Measurements from ENCODE around the gene MDM4. TPM values are rescaled to one million over a fixed set of nuclear protein-coding genes. Genes with fewer than 3 reads are reported as not detected.

Gene MDM4
- total RNA-seq, 1 experiment from 2014 or later: 56.5 TPM

- BruUV-seq (replicated peaks): no TSS peak
- no peaks in the 10 kb centered on the region for H3K27me3 ChIP-seq (replicated peaks; ENCODE audit: control insufficient read depth, insufficient read depth, low read length)
- H3K9me3 Mint-ChIP-seq (ENCODE audit: unreplicated experiment): no peaks in the 10 kb centered on the region
- DNase-seq: no peak
- no peak overlapping the region for H3K4me3 Mint-ChIP-seq (ENCODE audit: unreplicated experiment)
- POLR2A ChIA-PET: no interaction called here
- no peak for TF ChIP-seq CTCF (IDR thresholded peaks at IDR 0.05; ENCODE audit: insufficient read depth in 1 of 2, low read depth in 1 of 2, low read length in 1 of 2, severe bottlenecking in 1 of 2, unreplicated experiment in 1 of 2)
- no peaks in the 10 kb centered on the region for H3K4me1 Mint-ChIP-seq (ENCODE audit: low read depth, unreplicated experiment)
- CTCF ChIA-PET: interaction anchor here (0.6 kb wide), 1 partner anchor 1884 kb away, joined by 5 read pairs; no protein-coding TSS in a partner anchor
- H3K36me3 Mint-ChIP-seq (ENCODE audit: insufficient read depth, unreplicated experiment): peaks cover 5% of the 10 kb centered on the region
- no peaks in the 10 kb centered on the region for H3K9me3 ChIP-seq
- H3K27me3 Mint-ChIP-seq (ENCODE audit: insufficient read depth, unreplicated experiment): peaks cover 2% of the 10 kb centered on the region
- no peaks in the 10 kb centered on the region for H3K36me3 ChIP-seq (ENCODE audit: control insufficient read depth, insufficient read depth, low read length)
- H3K4me1 ChIP-seq: no peaks in the 10 kb centered on the region
- H3K27ac Mint-ChIP-seq (ENCODE audit: unreplicated experiment): no peak overlapping the region
- intact Hi-C loops (cut with micrococcal nuclease; ENCODE audit: unreplicated experiment): no loop called here
- H3K4me3 ChIP-seq (ENCODE audit: low read depth, low read length): no peak overlapping the region
Observed at GRCh38 chr1:204600203-204600602, 84.0 kb downstream of the MDM4 start.

DNA sequence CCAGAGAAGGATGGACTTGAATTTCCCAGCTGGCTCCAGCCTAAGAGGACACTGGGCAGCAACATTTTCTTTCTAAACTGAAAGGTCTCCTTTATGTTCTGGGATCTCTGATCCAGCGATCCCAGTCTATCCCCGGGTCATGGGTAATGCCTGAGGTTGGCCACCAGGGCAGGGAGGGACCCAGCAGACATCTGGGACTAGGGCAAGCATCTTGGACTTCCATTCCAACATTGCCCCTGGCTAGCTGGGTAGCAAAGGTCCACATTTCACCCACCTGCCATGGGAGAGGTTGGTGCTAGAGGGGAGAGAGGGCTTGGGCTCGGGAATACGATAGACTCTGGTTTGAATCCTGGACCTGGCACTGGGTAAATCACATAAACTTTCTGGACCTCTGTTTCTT, 84.8 kb downstream of the MDM4 start:
- peak in 1 of 2 experiments; percentile 22 for TF ChIP-seq CTCF (IDR thresholded peaks at IDR 0.05; ENCODE audit: insufficient read depth in 1 of 2, low read depth in 1 of 2, low read length in 1 of 2, severe bottlenecking in 1 of 2, unreplicated experiment in 1 of 2)
- Mint-ChIP-seq H3K36me3 (ENCODE audit: insufficient read depth, unreplicated experiment) (peaks cover 5% of the 10 kb centered on the region), H3K4me3 (ENCODE audit: unreplicated experiment) (no peak overlapping the region), H3K27me3 (ENCODE audit: insufficient read depth, unreplicated experiment) (peaks cover 2% of the 10 kb centered on the region), H3K27ac (ENCODE audit: unreplicated experiment) (no peak overlapping the region), H3K9me3 (ENCODE audit: unreplicated experiment) (no peaks in the 10 kb centered on the region), H3K4me1 (ENCODE audit: low read depth, unreplicated experiment) (no peaks in the 10 kb centered on the region)
- no TSS peak for BruUV-seq (replicated peaks)
- Histone ChIP-seq H3K36me3 (ENCODE audit: control insufficient read depth, insufficient read depth, low read length) (no peaks in the 10 kb centered on the region), H3K4me1 (no peaks in the 10 kb centered on the region), H3K27me3 (replicated peaks; ENCODE audit: control insufficient read depth, insufficient read depth, low read length) (no peaks in the 10 kb centered on the region), H3K9me3 (no peaks in the 10 kb centered on the region), H3K4me3 (ENCODE audit: low read depth, low read length) (no peak overlapping the region)
- CTCF ChIA-PET: no interaction called here
- POLR2A ChIA-PET: no interaction called here
- no peak for DNase-seq
- intact Hi-C loops (cut with micrococcal nuclease; ENCODE audit: unreplicated experiment): no loop called here

DNA sequence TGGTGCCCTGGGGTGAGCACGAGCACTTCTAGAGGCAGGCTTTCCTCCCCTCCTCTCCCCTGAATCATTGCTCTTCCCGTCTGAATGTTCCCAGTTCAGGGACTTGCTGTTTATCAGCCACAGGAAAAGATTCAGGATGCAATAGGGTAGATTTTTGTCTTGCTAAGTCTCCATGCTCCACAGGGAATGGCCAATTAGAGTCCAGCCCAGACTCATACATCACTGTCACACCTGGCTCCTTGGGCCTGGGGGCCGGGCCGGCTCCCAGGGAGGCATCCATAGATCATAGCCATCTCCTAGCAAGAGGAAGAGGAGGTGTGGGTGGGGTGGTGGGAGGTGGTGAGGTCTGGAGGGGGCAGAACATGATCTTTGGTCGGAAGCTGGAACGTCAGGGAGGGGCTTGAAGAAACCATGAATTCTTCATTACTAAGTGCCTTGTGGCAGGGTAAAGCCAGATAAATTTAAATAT, 85.9 kb downstream of the MDM4 start:
- Histone ChIP-seq H3K36me3 (ENCODE audit: control insufficient read depth, insufficient read depth, low read length) (no peaks in the 10 kb centered on the region), H3K4me1 (no peaks in the 10 kb centered on the region), H3K27me3 (replicated peaks; ENCODE audit: control insufficient read depth, insufficient read depth, low read length) (no peaks in the 10 kb centered on the region), H3K4me3 (ENCODE audit: low read depth, low read length) (no peak overlapping the region), H3K9me3 (no peaks in the 10 kb centered on the region)
- intact Hi-C loops (cut with micrococcal nuclease; ENCODE audit: unreplicated experiment): no loop called here
- Mint-ChIP-seq H3K4me1 (ENCODE audit: low read depth, unreplicated experiment) (no peaks in the 10 kb centered on the region), H3K36me3 (ENCODE audit: insufficient read depth, unreplicated experiment) (peaks cover 5% of the 10 kb centered on the region), H3K27me3 (ENCODE audit: insufficient read depth, unreplicated experiment) (peaks cover 2% of the 10 kb centered on the region), H3K27ac (ENCODE audit: unreplicated experiment) (no peak overlapping the region), H3K4me3 (ENCODE audit: unreplicated experiment) (no peak overlapping the region), H3K9me3 (ENCODE audit: unreplicated experiment) (no peaks in the 10 kb centered on the region)
- ChIA-PET CTCF (interaction anchor here (0.6 kb wide), 1 partner anchor 754 kb away, joined by 3 read pairs; no protein-coding TSS in a partner anchor), POLR2A (no interaction called here)
- BruUV-seq (replicated peaks): no TSS peak
- no peak for DNase-seq
- TF ChIP-seq CTCF (IDR thresholded peaks at IDR 0.05; ENCODE audit: insufficient read depth in 1 of 2, low read depth in 1 of 2, low read length in 1 of 2, severe bottlenecking in 1 of 2, unreplicated experiment in 1 of 2): no peak
